Activated naive CD4-positive, alpha-beta T cell treated with anti-CD3 and anti-CD28 coated beads, Interleukin-2, amount 10 ng/mL, durations not matched to agents 7 days and 5 days (primary cell): Measurements from ENCODE around the gene CDT1.
"Not testable (repeated sequence)": the region's sequence is repeated elsewhere in the genome, so short reads cannot be mapped to it uniquely, and the experiment has no call there.

Experiments used
- CTCF ChIA-PET: fragments of 350-600 bp; sonication (Branson Sonifier 250); formaldehyde crosslinking; loops from one replicate; lab custom pipeline; 2021; ENCODE audit warnings: antibody characterized with exemption; lab: Charles Lee
- DNase-seq: peaks from one replicate; pipeline ENCODE4 v3.0.0-alpha.2; 2020
- H3K27ac Mint-ChIP-seq: one replicate; pipeline ENCODE4 v1.8.0; 2021; ENCODE audit warnings: mild to moderate bottlenecking, moderate library complexity, mixed read lengths
- H3K27me3 Mint-ChIP-seq: one replicate; pipeline ENCODE4 v1.8.0; 2021; ENCODE audit warnings: mild to moderate bottlenecking, mixed read lengths
- H3K36me3 Mint-ChIP-seq: one replicate; pipeline ENCODE4 v1.8.0; 2021; ENCODE audit warnings: mixed read lengths
- H3K4me1 Mint-ChIP-seq: one replicate; pipeline ENCODE4 v1.8.0; 2021; ENCODE audit warnings: mixed read lengths
- H3K4me3 Mint-ChIP-seq: one replicate; pipeline ENCODE4 v1.8.0; 2021; ENCODE audit warnings: mild to moderate bottlenecking, moderate library complexity, mixed read lengths
- H3K9me3 Mint-ChIP-seq: one replicate; pipeline ENCODE4 v1.8.0; 2021; ENCODE audit warnings: mixed read lengths

Gene CDT1

DNA sequence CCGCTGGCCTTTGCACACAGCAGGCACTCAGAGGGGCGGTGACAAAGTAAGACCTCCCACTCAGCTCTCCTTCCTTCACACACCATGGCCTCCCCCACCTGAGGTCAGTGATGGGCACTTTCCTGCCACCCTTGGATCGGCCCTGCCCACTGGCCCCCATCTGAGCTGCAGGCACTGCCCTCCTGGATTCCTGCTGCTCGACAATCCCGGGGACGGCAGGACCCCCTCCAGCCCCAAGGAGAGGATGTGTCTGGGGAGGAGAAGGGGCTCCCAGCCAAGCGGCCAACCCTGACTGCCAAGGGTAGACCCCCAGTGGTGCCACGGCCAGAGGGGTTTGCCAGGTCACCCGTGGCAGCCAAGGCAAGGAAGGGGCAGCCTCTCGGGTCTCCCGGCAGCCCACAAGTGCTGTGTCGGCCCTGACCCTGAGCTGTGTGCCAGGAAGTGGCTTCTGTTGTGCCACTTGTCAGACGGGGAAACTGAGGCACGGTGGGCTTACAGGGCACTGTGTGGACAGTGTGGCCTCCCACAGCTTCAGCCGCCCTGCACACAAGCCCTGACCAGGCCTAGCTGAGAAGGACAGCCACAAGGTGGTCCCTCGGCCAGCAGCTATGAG is 41.2 kb upstream of the CDT1 start:
- CTCF ChIA-PET = no interaction called here
- Mint-ChIP-seq H3K4me3 (no peak overlapping the region), H3K36me3 (peaks cover 15% of the 10 kb centered on the region), H3K27ac (no peak overlapping the region), H3K9me3 (no peaks in the 10 kb centered on the region), H3K4me1 (peaks cover 31% of the 10 kb centered on the region), H3K27me3 (no peaks in the 10 kb centered on the region)
- DNase-seq = no peak

DNA sequence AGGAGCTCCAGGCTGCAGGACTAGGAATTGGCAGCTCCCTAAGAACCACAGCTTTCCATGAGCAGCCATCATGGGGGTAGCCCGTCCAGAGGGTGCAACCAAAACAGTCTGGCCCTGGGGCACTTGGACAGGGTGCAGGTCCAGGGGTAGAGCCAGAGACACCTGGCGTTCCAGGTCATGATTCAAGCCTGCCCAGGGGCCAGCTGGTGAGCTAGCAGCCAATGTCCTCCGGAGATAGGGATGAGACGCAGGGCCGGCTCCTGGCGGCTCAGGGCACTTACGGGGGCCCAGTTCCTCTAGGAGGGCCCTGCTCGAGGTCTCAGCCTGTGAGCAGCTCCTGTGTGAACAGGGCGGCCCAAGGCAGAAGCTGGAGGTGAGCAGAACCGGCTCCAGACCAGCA is 40.6 kb upstream of the CDT1 start:
- CTCF ChIA-PET = no interaction called here
- H3K27me3 Mint-ChIP-seq = no peaks in the 10 kb centered on the region
- no peaks in the 10 kb centered on the region for H3K9me3 Mint-ChIP-seq
- no peak overlapping the region for H3K27ac Mint-ChIP-seq
- no peak overlapping the region for H3K4me3 Mint-ChIP-seq
- peaks cover 15% of the 10 kb centered on the region for H3K36me3 Mint-ChIP-seq
- no peak for DNase-seq
- H3K4me1 Mint-ChIP-seq = peaks cover 35% of the 10 kb centered on the region

DNA sequence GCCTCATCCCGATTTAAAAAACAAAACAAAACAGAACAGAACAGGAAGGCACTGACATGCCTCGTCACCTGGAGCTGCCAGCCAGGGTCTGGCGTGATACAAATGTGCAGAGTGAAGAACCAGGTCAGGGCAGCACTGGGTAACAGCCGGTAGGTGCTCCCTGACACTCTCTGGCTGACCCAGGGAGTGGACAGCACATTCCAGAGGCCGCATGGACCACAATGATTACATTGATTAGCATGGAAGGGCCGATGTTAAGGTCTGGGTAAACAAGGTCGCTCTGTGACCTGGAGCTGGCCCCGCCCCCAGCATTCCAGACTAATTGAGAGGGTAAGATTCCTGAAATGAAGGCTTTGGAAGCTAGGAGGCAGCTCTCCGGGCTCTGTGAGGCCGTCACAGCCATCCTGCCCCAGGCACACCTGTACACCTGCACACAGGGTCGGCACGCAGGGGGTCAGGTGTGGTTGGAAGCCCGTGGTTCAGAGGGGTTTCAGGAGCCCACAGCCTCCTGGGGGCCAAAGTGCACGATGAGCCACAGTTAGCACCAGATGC is 40.0 kb upstream of the CDT1 start:
- Mint-ChIP-seq H3K4me1 (peaks cover 29% of the 10 kb centered on the region), H3K9me3 (no peaks in the 10 kb centered on the region), H3K27me3 (no peaks in the 10 kb centered on the region), H3K27ac (no peak overlapping the region), H3K4me3 (no peak overlapping the region), H3K36me3 (peaks cover 14% of the 10 kb centered on the region)
- no peak for DNase-seq
- CTCF ChIA-PET = no interaction called here

DNA sequence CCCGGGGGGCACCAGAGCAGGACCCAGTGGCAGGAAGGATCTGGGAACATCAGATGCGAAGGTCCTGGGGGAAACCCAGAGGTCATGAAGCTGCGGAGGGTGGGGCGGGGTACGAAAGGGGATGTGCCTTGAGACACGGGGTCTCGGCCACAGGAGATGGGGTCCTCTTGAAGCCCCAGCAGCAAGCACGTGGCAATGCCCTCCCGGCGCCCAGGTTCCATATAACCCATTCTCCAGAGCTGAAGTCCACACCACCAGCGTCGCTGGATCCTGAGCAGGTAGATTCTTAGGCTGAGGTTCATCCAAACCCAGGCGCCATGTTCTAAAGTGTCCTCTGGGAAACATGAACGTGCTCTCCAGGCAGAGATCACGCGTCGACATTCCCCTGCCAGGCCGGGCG is 39.5 kb upstream of the CDT1 start:
- H3K36me3 Mint-ChIP-seq = peaks cover 10% of the 10 kb centered on the region
- no peaks in the 10 kb centered on the region for H3K9me3 Mint-ChIP-seq
- DNase-seq = no peak
- H3K27ac Mint-ChIP-seq = no peak overlapping the region
- H3K4me1 Mint-ChIP-seq = peaks cover 27% of the 10 kb centered on the region
- no peak overlapping the region for H3K4me3 Mint-ChIP-seq
- H3K27me3 Mint-ChIP-seq = no peaks in the 10 kb centered on the region
- CTCF ChIA-PET = no interaction called here

- Mint-ChIP-seq H3K4me1 (peaks cover 25% of the 10 kb centered on the region), H3K9me3 (no peaks in the 10 kb centered on the region), H3K4me3 (no peak overlapping the region), H3K27ac (no peak overlapping the region), H3K36me3 (peaks cover 13% of the 10 kb centered on the region), H3K27me3 (no peaks in the 10 kb centered on the region)
- DNase-seq = no peak
- CTCF ChIA-PET = no interaction called here
These were observed 38.7 kb upstream of the CDT1 start for GRCh38 chr16:88764913-88765349.

- Mint-ChIP-seq H3K27me3 (no peaks in the 10 kb centered on the region), H3K9me3 (no peaks in the 10 kb centered on the region), H3K4me1 (peaks cover 25% of the 10 kb centered on the region), H3K36me3 (peaks cover 13% of the 10 kb centered on the region), H3K4me3 (no peak overlapping the region), H3K27ac (no peak overlapping the region)
- no peak for DNase-seq
- CTCF ChIA-PET = interaction anchor here (1.3 to 1.8 kb wide), 2 partner anchors 13 to 24 kb away, joined by 4 read pairs; no protein-coding TSS in a partner anchor
These were observed 36.6 kb upstream of the CDT1 start for GRCh38 chr16:88766975-88767374.

DNA sequence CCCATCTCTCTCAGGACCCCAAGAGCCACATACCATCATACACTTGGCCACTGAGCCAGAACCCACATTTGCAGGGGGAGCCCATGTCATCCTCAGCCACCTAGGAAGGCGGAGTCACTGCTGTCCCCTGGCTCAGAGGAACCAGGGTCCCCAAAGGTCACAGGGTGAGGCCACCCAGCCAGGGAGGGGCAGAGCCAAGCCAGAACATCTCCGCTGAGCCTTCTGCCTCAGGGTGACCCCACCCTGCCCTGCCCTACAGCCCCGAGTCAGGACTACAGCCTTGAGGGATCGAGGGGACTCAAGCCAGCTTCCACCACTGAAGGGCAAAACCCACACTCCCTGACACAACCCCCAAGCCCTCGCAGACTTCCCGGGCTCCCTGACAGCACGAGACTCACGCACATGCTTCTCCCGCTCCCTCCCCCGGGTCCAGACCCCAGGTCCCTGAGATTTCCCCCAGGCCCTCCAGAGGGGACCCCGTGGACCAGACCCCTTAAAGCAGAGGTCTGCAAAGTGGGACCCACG is 36.0 kb upstream of the CDT1 start:
- CTCF ChIA-PET = interaction anchor here (1.8 kb wide), 1 partner anchor 24 kb away, joined by 4 read pairs; no protein-coding TSS in a partner anchor
- no peaks in the 10 kb centered on the region for H3K9me3 Mint-ChIP-seq
- no peaks in the 10 kb centered on the region for H3K27me3 Mint-ChIP-seq
- no peak overlapping the region for H3K4me3 Mint-ChIP-seq
- H3K4me1 Mint-ChIP-seq = peaks cover 25% of the 10 kb centered on the region
- H3K27ac Mint-ChIP-seq = no peak overlapping the region
- peaks cover 13% of the 10 kb centered on the region for H3K36me3 Mint-ChIP-seq
- DNase-seq = no peak

GRCh38 chr16:88768071-88768783 is 35.4 kb upstream of the CDT1 start:
- no peaks in the 10 kb centered on the region for H3K27me3 Mint-ChIP-seq
- no peak overlapping the region for H3K4me3 Mint-ChIP-seq
- H3K36me3 Mint-ChIP-seq = peaks cover 13% of the 10 kb centered on the region
- H3K9me3 Mint-ChIP-seq = no peaks in the 10 kb centered on the region
- DNase-seq = no peak
- CTCF ChIA-PET = no interaction called here
- no peak overlapping the region for H3K27ac Mint-ChIP-seq
- peaks cover 25% of the 10 kb centered on the region for H3K4me1 Mint-ChIP-seq

GRCh38 chr16:88769617-88770460 is 33.8 kb upstream of the CDT1 start:
- Mint-ChIP-seq H3K9me3 (no peaks in the 10 kb centered on the region), H3K4me1 (peaks cover 30% of the 10 kb centered on the region), H3K27me3 (no peaks in the 10 kb centered on the region), H3K4me3 (no peak overlapping the region), H3K27ac (no peak overlapping the region), H3K36me3 (peaks cover 8% of the 10 kb centered on the region)
- CTCF ChIA-PET = no interaction called here
- peak; percentile 45 for DNase-seq

DNA sequence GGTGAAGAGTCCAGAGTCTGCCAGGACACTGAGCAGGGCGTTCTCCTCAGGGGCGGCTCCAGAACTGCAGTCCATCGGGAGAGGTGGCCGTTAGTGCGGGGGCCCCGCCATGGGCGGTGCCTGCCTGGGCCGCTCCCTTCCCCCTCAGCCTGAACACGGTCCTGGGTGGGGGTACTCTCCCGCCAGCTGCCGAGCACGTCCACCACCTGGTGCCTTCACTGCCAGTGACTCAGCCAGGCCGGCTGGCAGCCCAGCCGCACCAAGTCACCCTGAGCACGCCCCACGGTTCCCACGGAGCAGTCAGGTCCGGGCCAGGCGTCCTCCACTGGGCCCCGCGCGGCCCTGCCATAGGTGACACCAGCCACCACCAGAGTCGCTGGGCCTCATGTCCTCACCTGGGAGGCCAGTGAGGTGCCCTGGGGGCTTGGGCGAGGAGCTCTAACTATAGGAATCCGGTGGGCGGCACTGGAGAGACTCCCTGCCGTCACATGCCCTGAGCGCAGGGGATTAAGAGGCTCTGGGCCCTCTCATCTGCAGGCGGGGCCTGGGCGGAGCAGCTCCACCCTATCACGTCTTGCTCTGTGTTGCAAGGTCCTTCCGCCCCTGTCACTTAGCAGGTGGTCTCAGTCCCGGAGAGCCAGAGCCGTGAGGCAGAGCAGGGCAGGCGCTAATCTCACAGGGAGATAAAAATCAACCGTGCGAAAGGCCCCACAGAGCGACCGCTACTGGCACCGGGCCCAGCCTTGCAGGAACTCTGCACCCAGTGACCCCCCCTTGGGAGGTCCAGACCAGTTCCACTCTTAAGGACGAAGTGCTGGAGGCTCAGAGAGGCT is 32.9 kb upstream of the CDT1 start:
- CTCF ChIA-PET = no interaction called here
- H3K27me3 Mint-ChIP-seq = no peaks in the 10 kb centered on the region
- no peaks in the 10 kb centered on the region for H3K9me3 Mint-ChIP-seq
- DNase-seq = no peak
- no peak overlapping the region for H3K4me3 Mint-ChIP-seq
- peak overlapping the region; percentile 69 for H3K27ac Mint-ChIP-seq
- H3K4me1 Mint-ChIP-seq = peaks cover 30% of the 10 kb centered on the region
- H3K36me3 Mint-ChIP-seq = peaks cover 8% of the 10 kb centered on the region

GRCh38 chr16:88771294-88771772 is 32.3 kb upstream of the CDT1 start:
- Mint-ChIP-seq H3K4me3 (no peak overlapping the region), H3K36me3 (peaks cover 7% of the 10 kb centered on the region)
- CTCF ChIA-PET = no interaction called here

DNA sequence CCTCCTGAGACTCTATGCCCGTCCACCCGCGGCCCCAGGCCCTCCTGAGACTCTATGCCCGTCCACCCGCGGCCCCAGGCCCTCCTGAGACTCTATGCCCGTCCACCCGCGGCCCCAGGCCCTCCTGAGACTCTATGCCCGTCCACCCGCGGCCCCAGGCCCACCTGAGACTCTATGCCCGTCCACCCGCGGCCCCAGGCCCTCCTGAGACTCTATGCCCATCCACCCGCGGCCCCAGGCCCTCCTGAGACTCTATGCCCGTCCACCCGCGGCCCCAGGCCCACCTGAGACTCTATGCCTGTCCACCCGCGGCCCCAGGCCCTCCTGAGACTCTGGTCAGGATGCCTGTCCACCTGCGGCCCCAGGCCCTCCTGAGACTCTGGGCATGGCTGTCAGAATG is 31.8 kb upstream of the CDT1 start:
- DNase-seq, H3K9me3 Mint-ChIP-seq, H3K27me3 Mint-ChIP-seq, CTCF ChIA-PET, H3K27ac Mint-ChIP-seq, H3K4me3 Mint-ChIP-seq, H3K36me3 Mint-ChIP-seq: not testable (repeated sequence)
- H3K4me1 Mint-ChIP-seq = peaks cover 30% of the 10 kb centered on the region

More at GRCh38 chr16:88771294-88771772, 32.3 kb upstream of the CDT1 start:
- H3K4me1 Mint-ChIP-seq = peaks cover 30% of the 10 kb centered on the region
- no peaks in the 10 kb centered on the region for H3K27me3 Mint-ChIP-seq
- DNase-seq = no peak
- H3K9me3 Mint-ChIP-seq = no peaks in the 10 kb centered on the region
- peak overlapping the region; percentile 69 for H3K27ac Mint-ChIP-seq
